Lower leg skin (tissue), 4 donors: ENCODE results near the gene FCER1G. TPM values are rescaled to one million over a fixed set of nuclear protein-coding genes. Genes with fewer than 3 reads are reported as not detected.
"Not testable (repeated sequence)": the region's sequence is repeated elsewhere in the genome, so short reads cannot be mapped to it uniquely, and the experiment has no call there.

Experiments
- DNase-seq, 2 donors: peaks; one replicate each; pipeline ENCODE4 v3.0.0-alpha.2; 2019; ENCODE audit warnings: low spot score in 2 of 2
- H3K4me3 ChIP-seq: fragments of 200-600 bp; sonication (generic); 2 replicates; pipeline ENCODE4 v1.5.1; 2017; ENCODE audit warnings: mild to moderate bottlenecking, low read depth; ENCODE audit not compliant: poor library complexity, severe bottlenecking
- CTCF ChIP-seq, 3 donors: fragments of 450-650 bp; IDR thresholded peaks; one replicate each; pipeline ENCODE4 v1.5.1; 2016; ENCODE audit warnings: antibody characterized with exemption in 3 of 3, mild to moderate bottlenecking in 3 of 3, moderate library complexity in 2 of 3
- POLR2A ChIP-seq, 2 donors: fragments of 450-650 bp; IDR thresholded peaks; one replicate each; pipeline ENCODE4 v1.6.1; 2016 to 2017; ENCODE audit warnings: antibody characterized with exemption in 2 of 2, mild to moderate bottlenecking in 1 of 2, moderate library complexity in 1 of 2
- WGBS, 2 donors: methylation state at CpG; one replicate each; pipeline ENCODE4 v1.1.5; 2018; 5-methylcytosine and 5-hydroxymethylcytosine counted together
- intact Hi-C: fragments of 100-400 bp; cut with DNase I; formaldehyde crosslinking; loops from one replicate; pipeline ENCODE4 v1.15.0; 2023; ENCODE audit warnings: low total_unique reads
- total RNA-seq, 4 donors: library from RNA; depleted of rRNA; stranded (reverse); fragments of >200 nt; gene quantifications; one replicate each; pipeline ENCODE4 v1.1.0, GENCODE V29; 2016

Gene FCER1G
- total RNA-seq, 4 donors from 2014 or later, result 5.0 to 31.9 (median 17.9) TPM

GRCh38 chr1:161250829-161251228 is 35.7 kb downstream of the FCER1G start:
- 75 to 79% methylated on average over 7 of the region's 7 CpGs for WGBS, 2 donors
- no peak for DNase-seq
- no peak for TF ChIP-seq POLR2A (IDR thresholded peaks at IDR 0.05)
- no peak for TF ChIP-seq CTCF (IDR thresholded peaks at IDR 0.05)
- intact Hi-C loops, result no loop called here
- H3K4me3 ChIP-seq, result no peak overlapping the region

- 89 to 90% methylated on average over 8 of the region's 8 CpGs for WGBS, 2 donors
- no peak for TF ChIP-seq POLR2A (IDR thresholded peaks at IDR 0.05)
- no peak for TF ChIP-seq CTCF (IDR thresholded peaks at IDR 0.05)
- intact Hi-C loops, result no loop called here
- DNase-seq, result no peak
- H3K4me3 ChIP-seq, result no peak overlapping the region
Measured at GRCh38 chr1:161251579-161251978, 36.5 kb downstream of the FCER1G start.

GRCh38 chr1:161255302-161255701 is 40.2 kb downstream of the FCER1G start:
- WGBS, 2 donors, result 75 to 83% methylated on average over 5 of the region's 5 CpGs
- intact Hi-C loops, DNase-seq, H3K4me3 ChIP-seq: not testable (repeated sequence)

DNA sequence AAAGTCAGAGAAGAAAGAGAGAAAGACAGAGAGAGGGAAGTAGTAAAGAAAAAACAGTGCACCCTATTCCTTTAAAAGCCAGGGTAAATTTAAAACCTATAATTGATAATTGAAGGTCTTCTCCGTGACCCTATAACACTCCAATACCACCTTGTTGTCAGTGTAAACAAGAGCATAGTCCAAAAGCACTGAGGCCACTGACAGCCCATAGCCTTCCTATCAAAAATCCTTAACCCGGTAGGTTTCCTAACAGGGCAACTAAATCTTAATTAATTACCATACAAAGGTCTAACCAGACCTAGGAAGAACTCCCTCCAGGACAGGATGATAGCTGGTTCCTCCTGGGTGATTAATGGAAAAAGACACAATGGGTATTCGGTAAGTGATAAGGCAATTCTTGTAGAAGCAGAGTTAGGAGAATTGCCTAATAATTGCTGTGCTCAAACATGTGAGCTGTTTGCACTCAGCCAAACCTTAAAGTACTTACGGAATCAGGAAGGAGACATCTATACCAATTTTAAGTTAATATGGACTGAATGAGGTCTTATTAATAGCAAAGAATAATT is 40.9 kb downstream of the FCER1G start:
- H3K4me3 ChIP-seq, DNase-seq, intact Hi-C loops: not testable (repeated sequence)
- 68 to 78% methylated on average over 4 of the region's 4 CpGs for WGBS, 2 donors

GRCh38 chr1:161257109-161257508 is 42.0 kb downstream of the FCER1G start:
- WGBS, 2 donors, result 93 to 99% methylated on average over 5 of the region's 5 CpGs
- intact Hi-C loops, DNase-seq, H3K4me3 ChIP-seq: not testable (repeated sequence)

DNA sequence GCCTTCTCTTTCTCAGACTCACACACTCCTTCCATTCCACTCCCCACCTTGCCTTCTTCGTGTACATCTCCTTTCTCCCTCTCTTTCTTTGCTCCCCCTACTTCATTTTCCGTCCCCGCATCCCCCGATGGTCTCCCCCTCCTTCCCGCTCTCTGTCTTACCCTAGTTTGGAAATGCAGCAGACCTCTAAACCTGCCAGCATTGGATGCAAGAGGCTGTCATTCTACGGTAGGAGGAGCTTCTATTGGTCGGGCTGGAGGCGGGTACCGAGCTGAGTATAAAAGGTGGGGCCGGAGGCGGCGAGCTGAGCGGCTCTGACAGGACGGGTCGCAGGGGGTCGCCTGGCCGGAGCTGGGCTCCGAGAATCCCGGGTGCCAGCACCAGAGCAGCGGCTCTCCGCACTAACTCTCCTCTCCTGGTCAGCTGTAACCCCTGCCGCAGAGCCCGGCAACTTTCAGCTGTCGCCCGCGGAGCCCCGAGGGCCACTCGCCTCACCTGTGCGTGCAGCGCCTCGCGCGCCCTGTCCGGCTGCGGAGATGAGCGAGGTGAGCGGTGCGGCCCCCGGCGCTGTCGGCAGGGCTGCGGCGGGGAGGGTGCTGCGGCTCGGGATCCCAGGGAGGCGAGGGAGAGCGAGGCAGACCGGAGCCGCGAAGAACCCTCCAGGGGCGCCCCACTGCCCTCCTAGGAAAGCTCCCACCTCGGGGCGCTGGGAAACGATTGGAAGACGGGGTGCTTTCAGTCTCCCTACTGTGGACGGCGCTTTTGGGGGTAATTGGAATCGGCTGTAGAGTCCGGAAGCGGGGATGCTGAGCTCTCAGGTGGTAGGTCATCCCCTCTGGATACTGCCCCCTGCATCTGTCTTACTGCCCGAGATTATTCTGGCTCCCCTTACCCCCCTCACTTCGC is 43.6 kb downstream of the FCER1G start, which contains the start of gene PCP4L1:
Gene PCP4L1 (plus strand): TSS at position 307 of the 906 bp plus-strand sequence. CDS start 230 bp downstream, at position 537.
- 4 to 8% methylated on average over 43 to 58 of the region's 62 CpGs for WGBS, 2 donors
- peak in 1 of 2 donors; percentile 85 for DNase-seq
- no peak for TF ChIP-seq POLR2A (IDR thresholded peaks at IDR 0.05)
- TF ChIP-seq CTCF (IDR thresholded peaks at IDR 0.05), result no peak
- intact Hi-C loops, result no loop called here
- H3K4me3 ChIP-seq, result peak within 1 kb of the TSS; percentile 15

- H3K4me3 ChIP-seq, result no peak overlapping the region
Measured at GRCh38 chr1:161259345-161259702, 44.2 kb downstream of the FCER1G start.

More at GRCh38 chr1:161259345-161259702, 44.2 kb downstream of the FCER1G start:
- 31 to 53% methylated on average over 6 of the region's 6 CpGs for WGBS, 2 donors
- no peak for TF ChIP-seq CTCF (IDR thresholded peaks at IDR 0.05)
- no peak for TF ChIP-seq POLR2A (IDR thresholded peaks at IDR 0.05)
- intact Hi-C loops, result no loop called here
- DNase-seq, result peak in 1 of 2 donors; percentile 40
